OCI-LY7 (cell line): ENCODE measurements around the gene RIPK1.

Source experiments
- EZH2phosphoT487 ChIP-seq: fragments of 200-600 bp; sonication (generic); IDR thresholded peaks from 2 replicates; pipeline ENCODE4 v1.6.1; 2018; ENCODE audit warnings: low read depth, borderline replicate concordance, mild to moderate bottlenecking, mixed run types, antibody characterized with exemption, low read length, moderate library complexity, mixed read lengths
- TF ChIP-seq, protein P1 (sequence below): fragments of 200-600 bp; sonication (generic); conservative IDR thresholded peaks from 2 replicates; pipeline ENCODE4 v1.5.1; 2014; ENCODE audit warnings: mild to moderate bottlenecking, antibody characterized with exemption, low read length, moderate library complexity, mixed read lengths

DNA sequence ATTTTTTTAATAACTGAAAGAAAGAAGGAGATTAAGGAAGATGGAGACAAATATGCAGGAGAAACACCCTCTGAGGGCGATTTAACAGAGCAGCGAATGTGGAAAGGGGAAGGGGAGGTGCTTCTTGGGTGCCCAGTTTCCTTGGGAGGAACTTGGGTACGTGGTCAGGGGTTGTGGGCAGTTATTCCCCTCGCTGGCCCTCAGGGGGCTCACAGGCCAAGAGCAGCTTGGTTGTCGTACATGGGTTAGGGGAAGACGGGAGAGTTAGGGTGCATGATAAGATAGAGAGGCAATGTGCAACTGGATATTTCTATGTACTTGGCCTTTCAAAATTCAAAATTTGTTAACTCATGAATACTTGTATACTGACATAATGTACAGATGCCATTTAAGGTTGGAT, 96.1 kb downstream of the RIPK1 start:
- TF ChIP-seq, protein P1, sequence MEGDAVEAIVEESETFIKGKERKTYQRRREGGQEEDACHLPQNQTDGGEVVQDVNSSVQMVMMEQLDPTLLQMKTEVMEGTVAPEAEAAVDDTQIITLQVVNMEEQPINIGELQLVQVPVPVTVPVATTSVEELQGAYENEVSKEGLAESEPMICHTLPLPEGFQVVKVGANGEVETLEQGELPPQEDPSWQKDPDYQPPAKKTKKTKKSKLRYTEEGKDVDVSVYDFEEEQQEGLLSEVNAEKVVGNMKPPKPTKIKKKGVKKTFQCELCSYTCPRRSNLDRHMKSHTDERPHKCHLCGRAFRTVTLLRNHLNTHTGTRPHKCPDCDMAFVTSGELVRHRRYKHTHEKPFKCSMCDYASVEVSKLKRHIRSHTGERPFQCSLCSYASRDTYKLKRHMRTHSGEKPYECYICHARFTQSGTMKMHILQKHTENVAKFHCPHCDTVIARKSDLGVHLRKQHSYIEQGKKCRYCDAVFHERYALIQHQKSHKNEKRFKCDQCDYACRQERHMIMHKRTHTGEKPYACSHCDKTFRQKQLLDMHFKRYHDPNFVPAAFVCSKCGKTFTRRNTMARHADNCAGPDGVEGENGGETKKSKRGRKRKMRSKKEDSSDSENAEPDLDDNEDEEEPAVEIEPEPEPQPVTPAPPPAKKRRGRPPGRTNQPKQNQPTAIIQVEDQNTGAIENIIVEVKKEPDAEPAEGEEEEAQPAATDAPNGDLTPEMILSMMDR: no peak
- TF ChIP-seq EZH2phosphoT487: no peak
